ENCODE measurements around the gene TXLNG. TPM values are rescaled to one million over a fixed set of nuclear protein-coding genes. Genes with fewer than 3 reads are reported as not detected.

Gene TXLNG
- total RNA-seq, 2 donors from 2014 or later, result 6.2 to 10.1 TPM

DNA sequence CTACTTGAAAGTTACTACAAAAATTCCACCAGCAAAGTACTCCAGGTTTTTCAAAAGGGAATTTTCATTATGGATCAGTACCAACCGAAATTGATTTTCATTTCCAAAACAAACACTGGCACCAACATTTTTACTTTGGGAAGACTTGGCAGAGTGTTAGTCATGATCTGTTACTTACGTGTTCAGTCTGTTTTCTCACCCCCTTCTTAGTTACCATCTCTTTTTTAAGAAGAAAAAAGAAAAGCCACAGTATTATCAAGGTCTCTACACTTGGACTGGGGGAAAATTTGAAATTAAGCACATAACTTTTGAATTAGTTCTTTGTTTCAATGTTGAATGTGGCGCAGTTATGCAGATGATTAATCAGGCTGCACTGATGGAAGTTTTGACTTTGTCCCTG is 56.4 kb downstream of the TXLNG start:
- H3K27ac ChIP-seq, result no peak overlapping the region

DNA sequence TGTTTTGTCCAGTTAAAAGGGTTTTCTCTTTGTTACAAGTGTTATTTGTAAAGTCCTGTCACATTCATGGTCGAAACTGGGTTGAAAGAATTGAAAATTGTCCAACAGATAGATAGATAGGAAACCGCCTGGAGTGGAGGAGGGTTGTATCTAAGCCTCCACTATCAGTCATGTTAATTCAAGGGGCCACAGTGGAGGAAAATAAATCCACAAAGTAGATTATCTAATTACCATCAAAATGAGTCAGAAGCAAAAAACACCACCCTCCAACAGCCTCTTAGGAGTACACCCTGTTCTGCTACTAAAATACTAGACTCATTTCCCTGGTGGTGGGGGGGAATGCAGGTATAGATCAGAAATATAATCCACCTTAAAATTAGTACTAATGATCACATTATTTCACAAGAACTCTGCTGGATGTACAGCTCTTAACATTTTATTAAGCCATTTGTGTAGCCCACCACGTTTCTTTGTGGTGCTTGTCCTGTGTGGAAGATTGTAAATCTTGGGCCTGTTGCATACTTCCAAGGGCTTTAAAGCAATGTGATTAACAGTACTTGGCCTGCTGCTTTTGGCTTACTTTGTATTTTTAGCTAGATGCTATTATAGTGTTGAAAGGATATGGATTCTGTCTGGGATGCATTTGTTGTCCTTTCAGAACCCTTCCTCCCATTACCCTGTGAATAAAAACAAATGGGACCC is 57.1 kb downstream of the TXLNG start:
- no peaks in the 10 kb centered on the region for H3K27me3 ChIP-seq
- no peak overlapping the region for H3K27ac ChIP-seq
- no peak for DNase-seq (ENCODE audit: low spot score)
- H3K9me3 ChIP-seq, result no peaks in the 10 kb centered on the region
- H3K4me3 ChIP-seq, result no peak overlapping the region
- TF ChIP-seq, protein P1, sequence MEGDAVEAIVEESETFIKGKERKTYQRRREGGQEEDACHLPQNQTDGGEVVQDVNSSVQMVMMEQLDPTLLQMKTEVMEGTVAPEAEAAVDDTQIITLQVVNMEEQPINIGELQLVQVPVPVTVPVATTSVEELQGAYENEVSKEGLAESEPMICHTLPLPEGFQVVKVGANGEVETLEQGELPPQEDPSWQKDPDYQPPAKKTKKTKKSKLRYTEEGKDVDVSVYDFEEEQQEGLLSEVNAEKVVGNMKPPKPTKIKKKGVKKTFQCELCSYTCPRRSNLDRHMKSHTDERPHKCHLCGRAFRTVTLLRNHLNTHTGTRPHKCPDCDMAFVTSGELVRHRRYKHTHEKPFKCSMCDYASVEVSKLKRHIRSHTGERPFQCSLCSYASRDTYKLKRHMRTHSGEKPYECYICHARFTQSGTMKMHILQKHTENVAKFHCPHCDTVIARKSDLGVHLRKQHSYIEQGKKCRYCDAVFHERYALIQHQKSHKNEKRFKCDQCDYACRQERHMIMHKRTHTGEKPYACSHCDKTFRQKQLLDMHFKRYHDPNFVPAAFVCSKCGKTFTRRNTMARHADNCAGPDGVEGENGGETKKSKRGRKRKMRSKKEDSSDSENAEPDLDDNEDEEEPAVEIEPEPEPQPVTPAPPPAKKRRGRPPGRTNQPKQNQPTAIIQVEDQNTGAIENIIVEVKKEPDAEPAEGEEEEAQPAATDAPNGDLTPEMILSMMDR (IDR thresholded peaks at IDR 0.05), result no peak
- H3K36me3 ChIP-seq, result peaks cover 54% of the 10 kb centered on the region
- peaks cover 0 to 14% of the 10 kb centered on the region in 2 donors for H3K4me1 ChIP-seq

More for the DNA sequence above, 56.4 kb downstream of the TXLNG start:
- no peak overlapping the region for H3K4me3 ChIP-seq
- no peaks in the 10 kb centered on the region for H3K9me3 ChIP-seq
- peaks cover 0 to 18% of the 10 kb centered on the region in 2 donors for H3K4me1 ChIP-seq
- H3K27me3 ChIP-seq, result no peaks in the 10 kb centered on the region
- TF ChIP-seq, protein P1 (IDR thresholded peaks at IDR 0.05), result no peak
- H3K36me3 ChIP-seq, result peaks cover 48% of the 10 kb centered on the region
- no peak for DNase-seq (ENCODE audit: low spot score)

DNA sequence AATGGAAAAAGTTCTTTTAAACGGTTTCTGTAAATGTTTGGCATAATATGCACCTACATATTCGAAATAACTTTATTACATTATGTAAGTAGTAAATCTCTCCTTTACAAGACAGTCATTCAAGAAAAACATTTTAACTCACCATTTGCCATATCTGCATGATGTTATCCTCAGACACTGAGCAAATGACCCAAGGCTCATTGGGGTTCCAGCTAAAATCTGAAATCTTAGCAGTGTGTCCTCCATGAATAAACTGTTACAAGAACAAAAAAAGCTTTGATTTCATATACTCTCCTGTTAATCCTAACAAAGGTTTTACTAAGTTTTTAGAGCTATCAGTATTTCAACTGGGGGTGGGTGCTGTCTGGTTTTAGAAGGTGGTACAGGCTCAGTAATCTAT is 59.4 kb downstream of the TXLNG start:
- H3K36me3 ChIP-seq, result peaks cover 46% of the 10 kb centered on the region
- TF ChIP-seq, protein P1 (IDR thresholded peaks at IDR 0.05), result no peak

DNA sequence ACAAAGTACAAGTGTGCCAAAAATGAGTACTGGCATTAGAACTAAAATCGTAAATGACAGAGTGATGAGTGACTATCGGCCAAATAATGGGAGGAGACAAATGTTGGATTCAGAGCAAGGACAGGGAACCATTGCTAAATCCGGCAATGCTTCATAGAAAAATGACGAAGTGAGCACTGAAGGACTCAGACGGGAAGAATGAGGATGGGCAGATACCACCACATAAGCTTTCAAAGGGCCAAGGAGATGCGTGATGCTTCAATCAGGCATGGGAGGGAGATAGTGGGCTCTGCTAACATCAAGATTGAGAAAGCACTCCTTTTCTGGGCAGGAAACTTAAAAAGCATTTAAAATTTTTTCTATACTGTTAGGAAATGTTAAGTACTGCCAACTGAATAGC is 62.3 kb downstream of the TXLNG start:
- H3K4me1 ChIP-seq, result no peaks in the 10 kb centered on the region
- H3K27me3 ChIP-seq, result no peaks in the 10 kb centered on the region
- DNase-seq (ENCODE audit: low spot score), result no peak
- no peak overlapping the region for H3K27ac ChIP-seq
- TF ChIP-seq, protein P1 (IDR thresholded peaks at IDR 0.05), result no peak
- no peak overlapping the region for H3K4me3 ChIP-seq
- H3K9me3 ChIP-seq, result no peaks in the 10 kb centered on the region
- H3K36me3 ChIP-seq, result peaks cover 43% of the 10 kb centered on the region

More for the DNA sequence above, 59.4 kb downstream of the TXLNG start:
- Histone ChIP-seq H3K9me3 (no peaks in the 10 kb centered on the region), H3K27ac (no peak overlapping the region), H3K27me3 (no peaks in the 10 kb centered on the region), H3K4me1 (no peaks in the 10 kb centered on the region), H3K4me3 (no peak overlapping the region)
- DNase-seq (ENCODE audit: low spot score), result no peak

DNA sequence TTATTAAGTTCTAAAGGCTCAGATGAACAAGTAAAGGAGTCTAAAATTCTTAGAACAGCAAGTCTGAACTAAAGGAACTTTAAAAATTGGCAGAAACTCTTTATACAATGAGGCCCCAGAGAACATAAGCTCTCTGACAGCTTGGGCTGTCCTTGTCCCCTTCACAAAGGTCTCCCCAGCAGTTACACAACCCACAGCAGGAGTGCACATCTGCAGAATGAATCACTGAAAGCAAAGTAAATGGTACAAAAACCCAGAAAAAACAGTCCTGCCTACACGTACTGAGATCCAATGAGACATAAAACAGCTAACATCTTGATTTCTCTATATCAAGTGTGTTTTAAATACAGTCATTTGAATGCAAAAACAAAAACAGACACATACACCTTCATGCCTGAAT is 65.2 kb downstream of the TXLNG start:
- H3K27ac ChIP-seq, result no peak overlapping the region
- H3K4me1 ChIP-seq, result no peaks in the 10 kb centered on the region
- H3K27me3 ChIP-seq, result no peaks in the 10 kb centered on the region
- H3K9me3 ChIP-seq, result no peaks in the 10 kb centered on the region
- H3K4me3 ChIP-seq, result no peak overlapping the region
- TF ChIP-seq, protein P1 (IDR thresholded peaks at IDR 0.05), result no peak
- DNase-seq (ENCODE audit: low spot score), result no peak
- H3K36me3 ChIP-seq, result peaks cover 36% of the 10 kb centered on the region

DNA sequence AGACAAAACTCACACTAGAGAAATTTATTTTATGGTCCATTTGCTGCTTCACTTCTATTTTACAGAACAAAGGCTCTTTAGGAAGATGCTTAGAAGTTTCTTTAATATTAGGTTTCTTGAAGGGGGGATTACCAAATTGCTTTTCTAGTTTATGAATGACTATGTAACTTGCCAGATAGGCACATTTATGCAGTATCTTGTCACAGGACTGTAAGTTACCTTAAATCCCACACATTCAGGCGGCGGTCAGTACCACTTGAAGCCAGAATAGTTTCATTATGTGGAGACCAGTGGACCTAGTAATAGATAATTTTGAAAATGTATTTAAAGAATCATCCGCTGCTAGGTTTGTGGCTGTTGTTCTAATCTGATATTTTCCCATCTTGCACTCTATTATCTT is 65.6 kb downstream of the TXLNG start:
- H3K36me3 ChIP-seq, result peaks cover 36% of the 10 kb centered on the region
- H3K27me3 ChIP-seq, result no peaks in the 10 kb centered on the region

More for the DNA sequence above, 65.6 kb downstream of the TXLNG start:
- no peak for DNase-seq (ENCODE audit: low spot score)
- Histone ChIP-seq H3K9me3 (no peaks in the 10 kb centered on the region), H3K4me1 (no peaks in the 10 kb centered on the region), H3K27ac (no peak overlapping the region), H3K4me3 (no peak overlapping the region)
- TF ChIP-seq, protein P1 (IDR thresholded peaks at IDR 0.05), result no peak
